ENCODE measurements around the gene ZNF189. TPM values are rescaled to one million over a fixed set of nuclear protein-coding genes. Genes with fewer than 3 reads are reported as not detected.

ZNF189 gene
- total and polyA plus RNA-seq, 9 donors, result 11.3 to 30.5 (median 25.1) TPM

GRCh38 chr9:101393135-101393534 lies 5.5 kb upstream of the ZNF189 start:
- 98 to 99% (median 98%) methylated on average over 3 of the region's 3 CpGs for WGBS, 3 donors
- intact Hi-C loops (cut with DNase I), result no loop called here
- no peaks in the 10 kb centered on the region for H3K36me3 ChIP-seq
- H3K27me3 ChIP-seq, result no peaks in the 10 kb centered on the region
- no peak for DNase-seq
- H3K4me1 ChIP-seq (ENCODE audit: insufficient read depth), result no peaks in the 10 kb centered on the region
- H3K4me3 ChIP-seq, result no peak overlapping the region
- TF ChIP-seq POLR2A (IDR thresholded peaks at IDR 0.05), result no peak
- no peak for TF ChIP-seq EP300 (IDR thresholded peaks at IDR 0.05)
- TF ChIP-seq CTCF (IDR thresholded peaks at IDR 0.05), result no peak
- H3K27ac ChIP-seq, result no peak overlapping the region
- no peaks in the 10 kb centered on the region for H3K9me3 ChIP-seq

GRCh38 chr9:101394687-101395086 lies 4.0 kb upstream of the ZNF189 start:
- no peaks in the 10 kb centered on the region for H3K36me3 ChIP-seq
- no peak for TF ChIP-seq POLR2A (IDR thresholded peaks at IDR 0.05)
- TF ChIP-seq EP300 (IDR thresholded peaks at IDR 0.05), result no peak
- no peak for TF ChIP-seq CTCF (IDR thresholded peaks at IDR 0.05)
- no peak for DNase-seq
- intact Hi-C loops (cut with DNase I), result loop anchor here in 1 of 4 donors (5.0 kb wide), 1 partner anchor 138 kb away; the partner anchor contains the start of gene RNF20
- H3K4me3 ChIP-seq, result no peak overlapping the region
- H3K9me3 ChIP-seq, result no peaks in the 10 kb centered on the region
- no peaks in the 10 kb centered on the region for H3K27me3 ChIP-seq
- no peak overlapping the region for H3K27ac ChIP-seq
- peaks cover 2% of the 10 kb centered on the region for H3K4me1 ChIP-seq (ENCODE audit: insufficient read depth)
- 93 to 96% (median 95%) methylated on average over 1 of the region's 1 CpG for WGBS, 3 donors

GRCh38 chr9:101397746-101398067 lies 944 bp upstream of the ZNF189 start:
- H3K27ac ChIP-seq, result peak overlapping the region; percentile 61 to 81
- no peak for TF ChIP-seq POLR2A (IDR thresholded peaks at IDR 0.05)
- TF ChIP-seq EP300 (IDR thresholded peaks at IDR 0.05), result no peak
- TF ChIP-seq CTCF (IDR thresholded peaks at IDR 0.05), result no peak
- WGBS, 3 donors, result 7 to 10% (median 9%) methylated on average over 4 of the region's 4 CpGs
- H3K4me1 ChIP-seq (ENCODE audit: insufficient read depth), result peaks cover 2% of the 10 kb centered on the region
- peaks cover 0 to 5% of the 10 kb centered on the region in 2 donors for H3K9me3 ChIP-seq
- intact Hi-C loops (cut with DNase I), result loop anchor here in 1 of 4 donors (5.0 kb wide), 1 partner anchor 135 kb away; the partner anchor contains the start of gene RNF20
- H3K4me3 ChIP-seq, result peak overlapping the region; percentile 84
- H3K27me3 ChIP-seq, result no peaks in the 10 kb centered on the region
- no peaks in the 10 kb centered on the region for H3K36me3 ChIP-seq
- DNase-seq, result no peak

- Histone ChIP-seq H3K9me3 (peaks cover 3 to 12% of the 10 kb centered on the region in 2 donors), H3K4me1 (ENCODE audit: insufficient read depth) (peaks cover 2% of the 10 kb centered on the region), H3K27ac (peak overlapping the region; percentile 70 to 72), H3K36me3 (peaks cover 4% of the 10 kb centered on the region), H3K27me3 (no peaks in the 10 kb centered on the region), H3K4me3 (peak overlapping the region; percentile 84)
- TF ChIP-seq EP300 (IDR thresholded peaks at IDR 0.05), result no peak
- intact Hi-C loops (cut with DNase I), result loop anchor here in 1 of 4 donors (5.0 kb wide), 1 partner anchor 133 kb away; the partner anchor contains the start of gene RNF20
- 1 to 2% (median 1%) methylated on average over 16 to 28 of the region's 28 CpGs for WGBS, 3 donors
- peak in 3 of 5 donors; percentile 29 to 58 (median 45) for DNase-seq
Observed at GRCh38 chr9:101398930-101399642, 435 bp downstream of the ZNF189 start.

GRCh38 chr9:101399643-101399970 lies 956 bp downstream of the ZNF189 start:
- 4 to 16% (median 8%) methylated on average over 2 of the region's 2 CpGs for WGBS, 3 donors
- no peak for DNase-seq
- Histone ChIP-seq H3K9me3 (peaks cover 3 to 12% of the 10 kb centered on the region in 2 donors), H3K4me1 (ENCODE audit: insufficient read depth) (peaks cover 2% of the 10 kb centered on the region), H3K27me3 (no peaks in the 10 kb centered on the region), H3K4me3 (peak overlapping the region; percentile 84), H3K36me3 (peaks cover 4% of the 10 kb centered on the region), H3K27ac (peak overlapping the region; percentile 70 to 72)
- TF ChIP-seq CTCF (IDR thresholded peaks at IDR 0.05) (no peak), POLR2A (IDR thresholded peaks at IDR 0.05) (no peak), EP300 (IDR thresholded peaks at IDR 0.05) (no peak)
- intact Hi-C loops (cut with DNase I), result loop anchor here in 1 of 4 donors (5.0 kb wide), 1 partner anchor 133 kb away; the partner anchor contains the start of gene RNF20
